IPS-18a (cell line): ENCODE data around the gene LELP1.

Experiments
- H3K27ac ChIP-seq: one replicate; pipeline ENCODE4 v1.5.1; 2013; ENCODE audit warnings: low read length
- H3K27me3 ChIP-seq: one replicate; pipeline ENCODE4 v1.6.1; 2013; ENCODE audit warnings: mild to moderate bottlenecking, low read length; ENCODE audit not compliant: control insufficient read depth, insufficient read depth
- H3K36me3 ChIP-seq: one replicate; pipeline ENCODE4 v1.6.1; 2013; ENCODE audit warnings: low read depth, low read length; ENCODE audit not compliant: control insufficient read depth
- H3K4me1 ChIP-seq: one replicate; pipeline ENCODE4 v1.6.1; 2013; ENCODE audit warnings: low read depth, low read length; ENCODE audit not compliant: control insufficient read depth
- H3K4me3 ChIP-seq: one replicate; pipeline ENCODE4 v1.5.1; 2013; ENCODE audit warnings: low read length
- H3K9ac ChIP-seq: one replicate; pipeline ENCODE4 v1.6.1; 2013; ENCODE audit warnings: mild to moderate bottlenecking, low read length, moderate library complexity
- H3K9me3 ChIP-seq: one replicate; pipeline ENCODE4 v1.6.1; 2013; ENCODE audit warnings: low read depth, low read length; ENCODE audit not compliant: control insufficient read depth

LELP1 gene

DNA sequence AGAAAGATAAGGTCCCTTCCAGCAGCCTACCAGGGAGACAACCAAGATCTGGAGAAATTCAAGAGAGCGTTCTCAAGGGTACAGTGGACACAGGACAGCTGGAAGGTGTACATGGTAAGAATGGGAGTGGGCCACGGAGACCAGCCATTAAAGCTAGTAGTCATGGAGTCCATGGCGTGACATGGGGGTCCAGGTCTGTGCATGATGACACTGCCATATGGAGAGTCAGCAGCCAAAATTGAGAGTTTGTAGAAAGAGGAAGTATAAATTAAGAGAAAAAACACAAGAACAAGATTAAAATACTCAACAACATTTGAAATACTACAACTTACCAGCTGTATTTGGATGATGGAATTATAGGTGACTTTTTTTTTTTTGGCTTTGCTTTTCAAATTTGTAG lies 48.3 kb downstream of the LELP1 start:
- H3K27ac ChIP-seq = no peak overlapping the region
- no peaks in the 10 kb centered on the region for H3K36me3 ChIP-seq
- H3K9me3 ChIP-seq = no peaks in the 10 kb centered on the region
- H3K9ac ChIP-seq = no peak overlapping the region
- no peak overlapping the region for H3K4me3 ChIP-seq
- H3K4me1 ChIP-seq = no peaks in the 10 kb centered on the region
- no peaks in the 10 kb centered on the region for H3K27me3 ChIP-seq

DNA sequence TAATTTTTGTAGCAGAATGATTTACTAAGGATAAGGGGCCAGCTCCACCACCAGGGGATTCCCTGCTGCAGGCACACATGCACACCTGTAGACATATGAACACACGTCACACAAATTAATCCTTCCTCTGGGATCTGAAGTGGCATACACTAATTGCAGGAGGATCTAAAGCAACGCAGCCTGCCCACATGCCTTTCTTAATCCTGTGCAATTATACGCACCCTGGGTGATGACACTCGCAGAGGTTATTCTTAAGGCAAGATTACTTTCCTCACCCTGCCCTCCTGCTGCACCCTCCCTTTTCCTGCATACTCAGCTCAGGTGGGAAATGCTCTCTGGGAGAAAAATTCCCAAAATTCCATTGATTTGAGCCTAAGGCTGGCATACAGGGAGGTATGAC lies 48.8 kb downstream of the LELP1 start:
- Histone ChIP-seq H3K9me3 (no peaks in the 10 kb centered on the region), H3K27me3 (no peaks in the 10 kb centered on the region), H3K27ac (no peak overlapping the region), H3K4me1 (no peaks in the 10 kb centered on the region), H3K9ac (no peak overlapping the region), H3K4me3 (no peak overlapping the region), H3K36me3 (no peaks in the 10 kb centered on the region)

DNA sequence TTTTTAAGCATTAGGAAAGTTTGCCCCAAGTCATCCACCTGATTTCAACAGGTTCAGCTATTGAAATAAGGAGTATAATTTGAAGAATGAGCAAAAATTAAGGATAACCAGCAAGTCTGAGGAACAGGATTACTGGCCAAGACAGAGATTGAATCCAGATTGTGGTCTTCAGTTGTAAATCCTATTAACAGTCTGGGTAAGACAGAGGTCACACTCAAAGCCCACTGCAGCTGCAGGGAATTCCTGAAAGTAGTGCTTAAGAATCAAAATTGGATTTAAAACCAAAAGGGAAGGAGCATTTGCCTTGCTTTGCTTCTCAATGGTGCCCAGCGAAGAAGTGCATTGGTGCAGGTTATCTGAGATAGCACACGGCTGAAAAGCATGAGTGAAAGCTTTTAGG lies 49.8 kb downstream of the LELP1 start:
- Histone ChIP-seq H3K4me1 (no peaks in the 10 kb centered on the region), H3K9me3 (no peaks in the 10 kb centered on the region), H3K9ac (no peak overlapping the region), H3K27ac (no peak overlapping the region), H3K4me3 (no peak overlapping the region), H3K27me3 (no peaks in the 10 kb centered on the region), H3K36me3 (no peaks in the 10 kb centered on the region)

DNA sequence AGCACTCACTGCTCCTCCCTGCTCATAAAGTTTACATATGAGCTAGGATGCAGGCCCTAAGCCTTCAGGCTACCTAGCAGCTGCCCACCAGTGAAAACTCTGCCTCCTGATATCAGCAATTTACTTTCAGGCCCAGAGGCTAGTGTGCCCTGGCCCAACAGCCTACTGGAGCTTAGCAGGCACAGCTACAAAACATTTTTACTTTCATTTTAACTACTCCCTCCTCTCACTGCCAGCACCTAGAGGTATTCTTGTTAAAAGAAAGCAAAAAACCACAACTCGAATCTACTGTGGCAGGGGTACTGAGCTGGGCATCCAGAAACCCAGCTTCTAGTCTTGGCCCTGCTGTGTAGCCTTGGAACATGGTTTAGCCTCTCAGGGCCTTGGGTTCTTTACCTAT lies 50.5 kb downstream of the LELP1 start:
- H3K27ac ChIP-seq = no peak overlapping the region
- no peaks in the 10 kb centered on the region for H3K9me3 ChIP-seq

More for the DNA sequence above, 50.5 kb downstream of the LELP1 start:
- H3K4me3 ChIP-seq = no peak overlapping the region
- H3K27me3 ChIP-seq = peaks cover 3% of the 10 kb centered on the region
- no peaks in the 10 kb centered on the region for H3K36me3 ChIP-seq
- H3K9ac ChIP-seq = no peak overlapping the region
- H3K4me1 ChIP-seq = no peaks in the 10 kb centered on the region
